ENCODE data around the gene KRT33B.
A peak's percentile ranks its signal among the peaks of the same experiment; 100 is the strongest.

KRT33B gene

GRCh38 chr17:41345992-41346391 is 23.6 kb downstream of the KRT33B start:
- DNase-seq, result no peak

- DNase-seq, result no peak
Measured at GRCh38 chr17:41343029-41343428, 26.6 kb downstream of the KRT33B start.

- DNase-seq, result peak; percentile 24
Measured at GRCh38 chr17:41340934-41341861, 28.4 kb downstream of the KRT33B start.

GRCh38 chr17:41340494-41340893 is 29.1 kb downstream of the KRT33B start:
- no peak for DNase-seq

DNA sequence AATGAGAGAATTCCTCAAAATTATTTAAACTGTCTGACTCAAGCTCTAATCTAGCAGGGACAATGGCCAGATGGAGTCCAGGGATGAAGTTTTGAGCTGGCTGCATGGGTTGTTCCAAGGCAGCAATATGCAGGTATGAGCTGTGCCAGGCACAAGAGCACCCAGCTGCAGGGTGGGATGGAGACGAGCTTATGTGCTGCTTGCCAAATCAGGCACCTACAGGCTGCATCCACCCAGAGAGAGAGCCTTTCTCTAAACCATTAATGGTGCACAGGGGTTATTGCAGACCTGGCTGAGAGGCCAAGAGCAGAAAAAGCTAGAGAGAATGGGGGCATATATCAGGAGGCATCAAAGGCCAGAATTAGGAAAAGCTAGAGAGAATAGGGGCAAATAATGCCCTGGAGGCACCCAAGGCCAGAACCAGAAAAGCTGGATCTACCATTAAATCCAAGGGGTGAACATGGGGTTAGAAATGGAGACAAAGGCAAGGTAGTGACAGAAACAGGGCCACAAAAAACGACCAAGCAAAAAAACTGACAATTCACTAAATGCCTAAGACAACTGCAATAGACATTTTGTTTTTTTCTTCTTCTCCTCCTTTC is 29.9 kb downstream of the KRT33B start:
- DNase-seq, result no peak

DNA sequence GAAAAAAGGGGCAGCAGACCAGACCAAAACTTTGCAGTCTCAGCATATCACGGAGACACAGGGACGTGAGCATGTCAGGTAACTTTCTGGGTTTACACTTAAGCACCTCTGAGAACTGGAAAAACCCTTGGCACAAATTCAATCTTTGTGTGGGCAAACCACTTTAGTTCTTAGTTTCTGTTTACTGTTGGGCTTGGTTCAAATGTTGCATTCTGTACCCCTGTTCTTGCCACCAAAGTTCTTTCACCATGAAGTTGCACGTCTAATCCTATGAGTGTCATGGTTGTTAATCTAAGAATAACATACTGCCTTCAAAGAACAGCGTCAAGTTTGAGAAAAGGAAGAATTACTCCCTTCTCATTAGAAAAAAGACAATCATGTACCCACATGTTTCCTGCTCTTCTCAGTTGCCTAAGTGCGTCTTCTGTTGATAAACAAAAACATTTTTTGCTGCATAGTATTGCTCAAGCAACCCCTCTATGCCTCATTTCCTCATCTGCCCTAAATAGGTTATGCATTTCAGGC is 30.6 kb downstream of the KRT33B start:
- peak; percentile 43 for DNase-seq

DNA sequence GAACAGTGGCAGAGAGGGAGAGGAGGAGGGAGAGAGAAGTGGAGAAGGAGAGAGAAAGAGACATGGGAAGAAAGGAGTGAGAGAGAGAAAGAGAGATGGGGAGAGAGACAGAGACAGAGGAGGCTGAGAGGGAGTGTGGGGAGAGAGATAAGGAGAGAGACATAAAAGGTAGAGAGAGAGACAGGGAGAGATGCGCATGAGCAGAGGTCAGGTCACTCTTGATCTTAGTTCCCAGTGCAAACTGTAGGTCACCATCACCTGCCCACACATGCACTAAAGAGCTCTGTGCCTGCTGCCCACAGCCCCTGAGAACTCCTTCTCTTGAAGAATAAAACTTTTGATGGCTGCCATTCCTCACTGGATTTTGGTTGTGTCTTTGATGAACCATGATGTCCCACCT is 33.9 kb downstream of the KRT33B start:
- no peak for DNase-seq

DNA sequence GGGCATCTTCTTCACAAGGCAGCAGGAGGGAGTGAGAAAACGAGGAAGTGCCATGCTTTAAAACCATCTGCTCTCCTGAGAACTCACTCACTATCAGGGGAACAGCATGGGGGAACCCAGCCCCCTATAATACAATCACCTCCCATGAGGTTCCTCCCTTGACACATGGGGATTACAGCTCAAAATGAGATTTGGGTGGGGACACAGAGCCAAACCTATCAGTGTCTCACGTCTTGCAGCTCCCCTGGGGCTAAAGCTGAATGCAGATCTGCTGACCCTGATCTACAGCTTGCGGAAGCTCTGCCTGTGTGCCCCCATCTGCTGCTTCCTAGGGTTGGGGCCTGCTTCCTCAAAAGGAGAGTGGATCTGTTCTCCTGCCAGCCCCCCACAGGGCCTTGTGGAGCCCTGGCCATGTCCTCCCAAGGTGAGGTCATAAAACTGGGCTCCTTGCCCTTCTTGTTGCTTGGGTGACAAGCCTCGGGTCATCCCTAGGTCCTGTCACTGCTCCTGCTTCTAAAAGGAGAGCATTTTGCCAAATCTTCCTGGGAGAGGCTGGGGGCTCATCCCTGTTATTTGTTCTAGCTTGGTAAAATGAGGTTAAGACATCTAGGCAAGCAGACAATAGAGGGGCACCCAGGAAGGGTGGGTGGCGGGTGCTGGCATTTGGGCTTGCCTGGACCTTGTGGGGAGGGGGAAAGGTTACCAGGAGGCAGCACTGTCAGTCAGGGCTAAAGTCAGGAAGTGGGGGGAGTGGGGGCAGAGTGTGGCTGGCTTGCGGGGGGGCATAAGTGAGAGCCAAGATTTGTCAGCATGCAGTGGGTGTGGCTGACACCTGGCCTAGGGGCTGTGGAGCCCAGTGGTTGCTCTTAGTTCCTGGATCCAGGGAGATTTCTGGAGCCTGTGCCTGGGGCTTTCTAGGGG is 35.0 kb downstream of the KRT33B start:
- DNase-seq, result no peak

DNA sequence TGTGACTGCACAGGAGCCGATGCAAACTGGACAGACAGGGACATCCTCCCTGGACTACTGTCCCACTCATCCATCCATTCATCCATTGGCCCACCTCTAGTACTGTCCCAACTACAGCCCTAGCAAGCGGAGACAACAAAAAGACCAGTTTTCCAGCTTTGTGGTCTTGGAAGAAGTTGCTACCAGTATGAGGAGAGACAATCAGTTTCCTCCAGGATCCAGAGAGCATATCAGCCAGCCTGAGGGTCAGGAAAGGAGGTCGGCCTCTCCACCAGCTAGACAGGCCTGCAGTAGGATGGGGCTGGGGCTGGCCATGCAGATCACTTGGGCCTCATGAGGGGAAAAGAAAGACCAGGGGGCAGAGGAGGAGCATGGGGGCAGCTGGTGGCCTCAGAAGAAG is 35.8 kb downstream of the KRT33B start:
- no peak for DNase-seq

- DNase-seq, result no peak
Measured at GRCh38 chr17:41333098-41333497, 36.5 kb downstream of the KRT33B start.

- DNase-seq, result no peak
Measured at GRCh38 chr17:41332239-41332638, 37.4 kb downstream of the KRT33B start.

GRCh38 chr17:41331606-41332005 is 38.0 kb downstream of the KRT33B start:
- DNase-seq, result no peak

DNA sequence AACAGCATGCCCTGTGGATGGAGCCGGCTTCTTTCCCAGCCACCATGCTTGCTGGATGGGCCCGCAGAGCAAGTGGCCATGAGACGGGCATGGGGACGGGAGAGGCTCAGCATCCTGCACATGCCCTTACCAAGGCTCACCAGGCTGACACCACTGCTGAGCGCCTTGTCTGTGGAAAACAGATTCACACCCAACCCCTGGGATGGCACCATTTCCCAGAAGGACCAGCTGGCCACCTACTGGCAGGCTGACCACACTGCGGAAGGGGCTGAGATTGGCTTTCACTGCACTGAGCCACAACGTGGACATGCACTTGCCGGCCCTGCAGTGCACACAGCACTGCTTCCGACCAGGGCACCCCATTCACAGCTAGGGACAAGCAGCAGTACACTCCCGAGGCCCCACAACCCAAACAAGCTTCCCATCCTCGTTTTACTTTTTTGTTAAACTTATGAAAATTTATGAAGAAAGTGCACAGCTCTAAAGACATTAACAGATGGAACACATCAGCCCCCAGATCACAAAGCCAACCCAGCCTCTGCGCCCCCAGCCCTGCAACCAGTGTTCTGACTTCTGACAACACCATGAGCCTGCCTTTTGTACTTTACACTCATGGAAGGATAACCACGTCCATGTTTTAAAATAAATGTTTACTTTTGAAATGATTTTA is 40.2 kb downstream of the KRT33B start:
- DNase-seq, result no peak

GRCh38 chr17:41328207-41328606 is 41.4 kb downstream of the KRT33B start:
- no peak for DNase-seq

GRCh38 chr17:41327411-41328120 is 42.0 kb downstream of the KRT33B start:
- no peak for DNase-seq

DNA sequence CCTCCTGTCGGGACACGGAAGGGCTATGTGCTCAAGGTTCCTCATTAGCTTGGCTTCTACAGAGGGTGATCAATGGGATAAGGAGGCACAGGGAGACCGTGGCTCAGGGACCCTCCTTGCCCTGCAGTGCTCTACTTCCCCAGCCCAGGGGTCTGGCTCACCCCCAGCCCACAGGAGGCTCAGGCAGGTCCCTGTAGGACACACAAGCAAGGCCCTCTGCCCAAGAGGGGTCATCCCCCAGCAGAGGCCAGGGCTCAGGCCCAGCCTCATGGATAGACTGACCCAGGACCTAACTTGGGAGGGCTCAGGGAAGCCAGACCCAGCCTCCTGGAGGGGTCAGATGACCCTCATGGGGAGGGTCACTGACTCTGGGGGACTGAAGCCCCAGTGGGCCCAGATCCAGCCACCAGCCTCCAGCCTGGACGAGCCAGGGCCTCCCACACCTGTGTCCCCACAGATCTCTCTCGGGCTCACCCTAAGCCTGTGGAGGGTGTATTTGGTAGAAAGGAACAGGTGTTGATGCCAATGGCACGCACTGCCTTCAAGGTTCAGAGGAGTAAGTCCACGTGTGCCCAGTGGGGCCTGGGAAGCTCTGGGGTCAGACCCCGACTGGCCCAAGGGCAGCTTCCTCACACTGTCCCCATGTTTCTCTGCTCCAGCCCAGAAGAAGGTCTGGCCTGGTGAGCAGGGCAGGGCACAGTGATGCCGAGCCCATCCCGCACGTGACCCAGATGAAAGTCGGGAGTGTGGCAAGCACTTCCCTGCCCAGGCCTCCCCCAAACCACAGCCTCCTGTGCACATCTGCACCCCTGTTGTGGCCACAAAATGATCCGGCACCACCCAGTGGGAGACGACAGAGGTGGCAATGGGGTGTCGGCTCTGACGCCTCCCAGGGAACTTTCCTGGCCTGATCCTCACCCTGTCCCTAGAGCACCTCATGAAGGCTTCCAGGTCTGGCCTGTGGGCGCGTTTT is 43.2 kb downstream of the KRT33B start:
- no peak for DNase-seq

GRCh38 chr17:41325611-41326010 is 44.0 kb downstream of the KRT33B start:
- DNase-seq, result no peak

DNA sequence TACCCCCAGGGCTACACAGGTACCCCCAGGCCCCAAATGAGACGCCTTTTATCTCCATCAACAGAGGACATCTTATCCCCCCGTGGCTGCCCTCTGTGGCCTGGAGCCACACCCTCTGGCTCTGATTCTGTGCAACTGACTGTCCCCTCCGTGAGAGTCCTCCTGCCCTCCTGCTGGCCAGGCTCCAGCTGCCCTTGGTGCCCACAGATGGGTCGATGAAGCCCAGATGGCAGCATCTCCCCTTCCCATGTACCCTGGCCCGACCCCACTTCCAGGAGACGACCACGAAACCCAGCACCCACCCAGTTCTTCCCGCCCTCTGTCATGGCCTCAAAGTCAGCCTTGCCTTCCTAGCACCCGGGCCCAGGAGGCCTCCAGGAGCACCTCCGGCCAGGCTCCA is 44.5 kb downstream of the KRT33B start:
- no peak for DNase-seq

DNA sequence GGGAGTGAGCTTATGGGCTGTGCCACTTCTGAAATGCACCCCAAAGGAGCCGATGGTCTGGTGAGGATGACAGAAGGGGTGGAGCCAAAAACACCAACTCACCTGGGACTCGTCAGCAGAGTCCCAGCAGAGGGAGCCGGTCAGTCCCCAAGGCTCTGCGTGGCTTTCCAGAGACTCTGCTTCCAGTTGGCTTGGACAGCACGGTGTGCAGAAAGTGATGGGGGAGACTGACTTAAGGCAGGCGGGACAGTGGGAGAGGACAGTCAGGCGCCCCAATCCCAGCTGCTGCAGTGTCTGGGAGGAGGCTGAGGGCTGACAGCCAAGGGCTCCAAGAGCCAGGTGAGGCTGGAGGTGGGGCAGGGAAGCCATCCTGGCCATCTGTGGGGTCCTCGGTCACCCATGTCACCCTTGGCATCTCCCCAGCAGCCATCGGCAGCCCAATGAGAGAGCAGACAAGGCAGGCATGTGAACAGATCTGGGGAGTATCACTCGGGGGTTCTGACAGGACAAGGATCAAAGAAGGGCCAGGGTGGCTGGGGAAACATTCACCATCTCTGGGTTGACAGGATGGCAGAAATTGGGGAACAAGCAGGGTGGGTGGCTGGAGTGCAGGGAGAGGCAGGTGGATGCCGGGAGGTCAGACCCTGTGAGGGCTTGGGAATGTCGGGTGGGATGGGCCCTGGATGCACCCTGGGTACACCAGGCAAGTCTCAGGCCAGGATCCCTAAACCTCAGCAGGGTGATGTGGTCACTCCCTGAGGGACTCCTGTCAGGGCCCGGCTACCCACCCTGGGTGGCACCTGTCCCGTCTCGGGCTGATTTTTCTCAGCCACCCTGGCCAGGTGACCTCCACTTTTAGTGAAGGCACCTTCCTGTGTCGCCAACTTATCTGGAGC is 45.2 kb downstream of the KRT33B start:
- no peak for DNase-seq

Data from stimulated activated naive CD4-positive, alpha-beta T cell treated with Interleukin-2 at 50 U/mL for 16 hours (primary cell).